HCEC 1CT (cell line): ENCODE data around the gene ARHGAP6.
"Not testable (repeated sequence)": the region's sequence is repeated elsewhere in the genome, so short reads cannot be mapped to it uniquely, and the experiment has no call there.

Source experiments
- DNase-seq: peaks from one replicate; pipeline ENCODE4 v3.0.0-alpha.2; 2017

The ARHGAP6 gene

DNA sequence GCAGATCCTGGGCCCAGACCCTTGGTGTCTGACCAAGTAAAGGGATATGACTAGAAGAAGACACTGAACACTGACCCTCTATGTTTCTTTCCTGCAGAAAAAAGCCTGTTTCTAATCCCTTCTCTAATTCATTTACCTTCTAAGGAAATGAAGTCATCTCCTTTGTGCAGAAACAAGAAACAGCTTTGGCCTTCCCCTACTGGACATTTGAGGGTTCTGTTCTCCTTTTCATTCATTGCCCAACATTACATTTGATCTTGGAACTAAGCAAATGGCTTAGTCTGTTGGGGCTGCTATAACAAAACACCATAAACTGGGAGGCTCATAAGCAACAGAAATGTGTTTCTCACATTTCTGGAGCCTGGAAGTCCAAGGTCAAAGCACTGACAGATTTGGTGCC, 534.6 kb downstream of the ARHGAP6 start:
- no peak for DNase-seq

DNA sequence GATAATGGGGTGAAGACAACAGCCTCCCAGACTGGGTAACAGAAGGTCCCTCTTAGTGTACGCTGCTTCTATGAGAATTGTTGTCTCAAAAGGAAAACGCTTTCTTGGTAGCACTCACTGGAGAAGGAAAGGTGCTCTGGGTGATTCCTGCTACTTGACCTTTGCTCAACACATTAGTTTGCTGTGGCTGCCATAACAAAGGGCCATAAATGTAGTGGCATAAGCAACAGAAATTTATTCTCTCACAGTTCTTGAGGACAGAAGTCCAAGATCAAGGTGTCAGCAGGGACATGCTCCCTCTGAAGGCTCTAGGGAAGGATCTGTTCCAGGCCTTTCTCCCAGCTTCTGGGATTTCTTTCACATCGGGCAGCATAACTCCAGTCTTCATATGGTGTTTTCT, 535.6 kb downstream of the ARHGAP6 start:
- no peak for DNase-seq

DNA sequence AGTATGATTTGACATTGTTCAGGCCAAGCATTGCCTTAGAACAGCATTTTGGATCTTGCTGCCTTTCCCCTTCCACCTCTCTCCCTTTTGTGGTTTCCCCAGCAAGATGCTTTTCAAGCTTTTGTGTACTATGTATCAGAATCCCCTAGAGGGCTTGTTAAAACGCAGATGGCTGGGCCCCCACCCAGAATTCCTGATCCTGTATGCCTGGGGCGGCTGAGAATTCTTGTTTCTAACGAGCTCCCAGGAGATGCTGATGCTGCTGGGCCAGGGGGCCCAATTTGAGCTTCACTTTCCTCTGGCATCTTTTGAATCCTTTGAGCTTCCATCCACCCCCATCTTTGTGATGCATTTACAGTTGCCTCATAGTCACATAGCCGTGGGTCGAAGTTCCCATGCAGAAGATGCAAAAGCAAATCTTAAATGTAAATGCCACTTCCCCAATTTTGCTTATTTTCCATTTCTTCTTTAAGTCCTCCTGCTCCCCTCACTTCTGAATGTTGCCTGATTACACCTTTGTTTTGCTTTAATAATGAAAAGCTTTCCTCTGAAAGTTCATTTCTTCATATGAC, 536.1 kb downstream of the ARHGAP6 start:
- no peak for DNase-seq

DNA sequence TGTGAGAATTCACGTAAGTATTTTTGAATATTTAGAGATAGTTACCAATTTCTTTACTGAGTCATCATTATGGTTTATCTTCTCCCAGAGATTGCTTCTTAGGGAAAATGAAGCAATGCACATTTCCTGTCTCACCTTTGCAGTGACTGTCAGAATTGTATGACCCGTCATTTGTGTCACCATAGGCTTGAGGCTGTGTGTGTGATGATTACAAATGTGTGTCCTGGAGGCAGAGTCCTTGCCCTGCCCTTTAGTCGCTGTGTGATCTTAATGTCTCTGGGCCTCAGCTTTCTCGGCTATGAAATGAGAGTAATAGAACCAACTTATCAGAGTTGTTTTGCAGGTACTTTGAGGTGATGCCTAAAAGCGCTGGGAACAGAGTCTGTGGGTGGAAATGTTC, 540.7 kb downstream of the ARHGAP6 start:
- no peak for DNase-seq

DNA sequence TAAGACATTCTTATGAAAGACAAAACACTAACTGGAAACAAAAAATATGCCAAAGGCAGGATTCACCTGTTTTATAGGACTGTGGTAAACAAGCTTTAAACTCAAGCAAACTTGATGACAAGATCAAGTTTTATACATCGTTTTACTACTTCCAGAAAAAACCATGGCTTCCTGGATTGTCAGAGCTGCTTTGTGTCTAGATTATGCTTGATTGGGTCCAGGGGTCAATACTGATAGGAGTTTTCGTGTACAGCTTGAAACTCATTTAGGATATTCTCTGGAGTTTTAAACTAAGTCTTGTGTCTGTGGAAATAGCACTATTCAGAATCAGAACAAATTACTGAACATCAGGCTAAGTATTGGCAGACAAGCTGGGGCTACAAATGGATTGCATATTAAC, 541.6 kb downstream of the ARHGAP6 start:
- no peak for DNase-seq

DNA sequence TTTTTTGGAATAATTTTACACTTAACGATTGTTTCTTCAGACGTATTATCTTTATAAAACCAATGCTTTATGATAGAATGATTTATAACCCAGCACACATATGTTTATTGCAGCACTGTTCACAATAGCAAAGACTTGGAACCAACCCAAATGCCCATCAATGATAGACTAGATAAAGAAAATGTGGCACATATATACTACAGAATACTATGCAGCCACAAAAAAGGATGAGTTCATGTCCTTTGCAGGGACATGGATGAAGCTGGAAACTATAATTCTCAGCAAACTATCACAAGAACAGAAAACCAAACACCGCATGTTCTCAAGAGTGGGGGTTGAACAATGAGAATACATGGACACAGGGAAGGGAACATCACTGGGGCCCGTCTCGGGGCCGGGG, 542.6 kb downstream of the ARHGAP6 start:
- DNase-seq = not testable (repeated sequence)

DNA sequence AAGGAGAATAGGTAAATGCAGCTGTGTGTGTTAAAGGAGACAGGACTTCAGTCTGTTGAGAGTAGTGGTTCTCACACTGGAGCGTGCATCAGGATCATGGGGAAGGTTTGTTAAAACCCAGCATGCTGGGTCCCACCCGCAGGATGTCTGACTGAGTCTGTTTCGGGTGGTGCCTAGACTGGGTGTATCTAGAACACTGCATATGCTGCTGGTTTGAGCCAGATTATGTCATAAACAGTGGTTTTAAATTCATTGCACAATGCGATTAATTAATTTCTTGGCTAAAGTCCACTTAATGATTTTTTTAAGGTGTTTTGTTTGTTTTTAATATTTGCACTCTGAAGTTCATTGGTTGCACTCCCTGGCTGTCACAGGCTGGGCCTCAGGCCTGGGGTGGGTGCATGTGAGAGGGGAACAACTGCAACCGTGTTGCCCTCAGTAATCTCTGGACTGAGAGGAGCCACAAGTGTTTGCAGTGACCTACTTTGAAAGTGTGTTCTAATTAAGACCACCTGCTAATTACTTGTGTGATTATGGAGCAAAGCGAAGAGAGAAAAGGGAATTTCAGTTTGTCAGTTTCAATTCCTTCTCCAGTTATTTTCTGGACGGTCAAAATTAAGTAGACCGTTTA, 546.3 kb downstream of the ARHGAP6 start:
- no peak for DNase-seq

DNA sequence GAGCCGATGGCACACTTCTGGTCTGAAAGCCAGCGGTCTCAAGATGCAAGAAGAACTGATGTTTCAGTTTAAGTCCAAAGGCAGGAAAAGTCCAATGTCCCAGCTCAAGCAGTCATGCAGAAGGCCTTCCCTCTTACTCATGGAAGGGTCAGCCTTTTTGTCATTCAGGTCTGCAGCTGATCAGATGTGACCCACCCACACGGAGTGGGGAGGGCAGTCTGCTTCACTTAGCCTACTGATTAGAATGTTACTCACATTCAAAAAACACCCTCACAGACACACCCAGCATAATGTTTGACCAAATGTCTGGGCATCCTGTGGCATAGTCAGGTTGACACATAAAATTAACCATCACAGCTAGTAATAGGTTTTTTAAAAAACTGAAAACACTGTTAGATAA, 548.0 kb downstream of the ARHGAP6 start:
- no peak for DNase-seq

DNA sequence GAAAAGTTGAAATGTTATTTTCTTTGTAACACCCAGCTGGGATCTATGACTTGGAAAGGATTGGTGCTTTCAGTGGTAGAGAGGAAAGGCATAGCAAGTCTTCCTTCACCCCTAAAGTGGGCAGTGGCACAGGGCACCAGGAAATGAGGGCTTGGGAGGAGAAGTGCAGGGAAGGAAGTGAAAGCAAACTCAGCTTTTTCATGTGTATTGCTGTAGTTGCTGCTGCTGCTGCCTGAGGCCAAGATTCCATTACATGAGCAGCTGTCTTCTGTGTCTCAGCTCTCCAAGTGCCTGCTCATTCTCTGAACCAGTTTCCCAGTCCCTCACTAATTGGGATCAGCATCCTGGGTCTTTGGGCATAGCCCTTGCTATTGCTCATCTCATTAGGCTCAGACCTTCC, 552.0 kb downstream of the ARHGAP6 start:
- DNase-seq = no peak

DNA sequence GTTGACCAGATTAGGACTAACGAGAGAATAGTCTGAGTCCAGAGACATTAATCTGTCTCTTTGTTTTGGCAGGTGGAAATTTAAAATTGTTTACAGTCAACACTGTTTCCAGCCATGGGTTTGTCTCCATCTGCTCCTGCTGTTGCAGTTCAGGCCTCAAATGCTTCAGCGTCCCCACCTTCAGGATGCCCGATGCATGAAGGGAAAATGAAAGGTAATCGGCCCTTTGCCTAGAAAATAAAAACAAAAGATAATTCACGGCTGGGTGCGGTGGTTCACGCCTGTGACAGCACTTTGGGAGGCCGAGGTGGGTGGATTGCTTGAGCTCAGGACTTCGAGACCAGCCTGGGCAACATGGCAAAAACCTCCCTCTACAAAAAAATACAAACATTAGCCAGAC, 553.8 kb downstream of the ARHGAP6 start:
- DNase-seq = no peak

DNA sequence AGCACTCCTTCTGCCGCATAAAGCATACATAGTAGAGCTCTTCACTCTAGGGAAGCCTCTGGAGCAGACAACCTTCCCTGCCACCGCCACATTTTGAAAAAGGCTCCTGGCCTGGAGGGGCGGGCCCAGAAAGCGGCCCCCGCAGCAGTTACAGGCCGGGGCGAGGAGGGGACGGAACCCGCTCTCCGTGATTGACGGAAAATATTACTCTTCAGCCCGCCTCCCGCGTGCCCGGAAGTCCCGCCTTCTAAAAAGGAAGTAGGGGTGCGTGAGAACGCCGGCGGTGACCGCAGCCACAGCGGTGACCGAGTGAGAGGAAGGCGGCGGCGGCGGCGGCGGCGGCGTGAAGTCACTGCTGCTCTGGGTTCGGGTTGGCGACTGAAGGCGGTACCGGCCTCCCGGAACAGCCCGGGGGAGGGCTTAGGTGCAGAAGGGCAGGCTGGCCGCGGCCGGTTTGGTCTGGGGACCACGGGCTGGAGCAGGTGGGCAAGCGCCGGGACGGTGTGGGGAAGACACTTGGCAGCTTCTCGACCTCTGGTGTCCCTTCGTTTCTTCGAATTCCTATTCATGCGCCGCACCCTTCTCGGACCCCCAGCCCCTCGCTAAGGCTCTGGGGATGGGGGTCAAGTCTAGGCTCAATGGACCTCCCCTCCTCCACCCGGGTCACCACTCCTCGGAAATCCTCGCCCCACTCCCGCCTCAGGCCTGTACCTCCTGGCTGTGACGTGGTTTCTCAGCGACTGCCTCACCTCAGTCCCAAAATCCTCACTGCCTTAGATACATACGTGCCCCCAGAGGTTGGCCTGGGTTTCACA, 554.5 kb downstream of the ARHGAP6 start, which contains the start of gene HCCS:
Gene HCCS, plus strand, starts transcription at position 296 of the 815 bp plus-strand sequence. CDS start 729 bp downstream, outside the sequence.
- peak; percentile 74 for DNase-seq

DNA sequence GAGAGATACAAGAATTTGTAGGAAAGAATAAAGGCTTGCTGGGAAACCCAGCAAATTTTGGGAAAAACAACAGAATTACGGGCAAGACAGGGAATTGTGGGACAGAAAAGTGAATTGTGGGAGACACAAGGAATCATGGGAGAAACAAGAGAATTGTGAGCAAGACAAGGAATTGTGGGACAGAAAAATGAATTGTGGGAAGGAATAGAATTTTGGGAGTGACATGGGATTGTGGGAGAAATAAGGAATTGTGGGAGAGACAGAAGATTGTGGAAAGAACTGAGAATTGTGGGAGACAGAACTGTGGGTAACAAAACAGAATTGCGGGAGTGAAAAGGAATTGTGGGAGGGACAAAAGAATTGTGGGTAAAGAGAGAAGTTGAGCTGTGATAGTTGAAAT, 555.8 kb downstream of the ARHGAP6 start:
- DNase-seq = no peak

DNA sequence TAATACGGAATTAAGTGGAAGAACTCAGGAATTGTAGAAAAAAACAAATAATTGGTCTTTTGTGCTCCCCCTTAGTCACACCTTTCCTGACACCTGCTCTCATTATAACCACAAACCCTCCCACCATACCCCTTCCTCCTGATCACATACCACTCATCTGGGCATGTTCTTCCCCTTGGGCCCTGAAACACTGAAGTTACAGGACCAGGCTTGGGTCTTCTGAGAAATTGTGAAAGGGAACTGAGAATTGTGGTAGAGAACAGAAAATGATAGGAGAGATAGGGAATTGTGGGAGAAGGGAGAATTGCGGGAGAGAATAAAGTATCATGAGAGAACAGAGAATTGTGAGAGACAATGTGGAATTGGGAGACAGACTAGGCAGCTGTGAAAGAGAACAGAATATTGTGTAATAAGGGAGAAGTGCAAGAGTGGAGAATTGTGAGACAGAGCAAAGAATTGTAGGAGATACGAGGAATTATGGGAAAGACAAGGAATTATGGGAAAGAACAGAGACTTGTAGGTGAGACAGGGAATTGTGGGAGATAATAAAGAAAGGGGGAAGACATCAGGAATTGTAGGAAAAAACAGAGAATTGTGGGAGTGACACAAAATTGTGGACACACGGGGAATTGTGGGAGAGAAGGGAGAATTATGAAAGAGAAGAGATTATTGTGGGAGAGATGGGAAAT, 557.3 kb downstream of the ARHGAP6 start:
- DNase-seq = no peak

DNA sequence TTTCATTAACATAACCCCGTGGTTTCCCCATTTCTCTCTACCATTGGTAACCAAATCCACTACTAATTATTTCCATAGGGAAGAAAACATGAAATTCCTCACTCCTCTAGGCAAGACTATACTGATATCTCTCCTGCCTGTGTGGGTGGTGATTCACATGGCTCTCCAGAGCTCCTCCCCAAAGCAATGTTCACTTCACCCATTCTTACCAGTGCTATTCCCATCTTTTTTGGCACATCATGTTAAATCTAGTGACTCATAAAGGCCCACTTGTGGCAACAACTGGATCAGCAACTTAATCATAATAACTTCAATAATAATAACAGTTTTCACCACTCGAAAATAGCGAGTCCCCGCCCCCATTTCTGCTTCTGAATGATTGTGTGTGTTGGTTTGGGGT, 560.6 kb downstream of the ARHGAP6 start:
- DNase-seq = peak; percentile 50

DNA sequence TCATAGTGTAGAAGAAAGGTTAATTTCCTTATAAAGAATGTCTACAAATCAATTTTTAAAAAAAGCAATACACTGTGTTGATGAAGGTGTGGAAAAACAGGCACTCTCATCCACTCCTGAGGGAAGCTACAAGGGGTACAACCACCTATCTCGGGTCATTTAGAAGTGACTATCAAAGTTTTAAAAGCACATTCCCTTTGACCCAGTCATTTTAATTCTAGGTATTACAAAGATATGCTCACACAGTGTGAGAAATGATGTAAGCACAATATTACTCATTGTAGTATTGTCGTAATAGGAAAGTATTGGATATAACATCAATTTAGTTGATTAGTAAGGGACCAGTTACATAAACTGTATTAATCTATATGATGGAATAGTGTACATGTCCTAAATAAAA, 562.0 kb downstream of the ARHGAP6 start:
- no peak for DNase-seq

DNA sequence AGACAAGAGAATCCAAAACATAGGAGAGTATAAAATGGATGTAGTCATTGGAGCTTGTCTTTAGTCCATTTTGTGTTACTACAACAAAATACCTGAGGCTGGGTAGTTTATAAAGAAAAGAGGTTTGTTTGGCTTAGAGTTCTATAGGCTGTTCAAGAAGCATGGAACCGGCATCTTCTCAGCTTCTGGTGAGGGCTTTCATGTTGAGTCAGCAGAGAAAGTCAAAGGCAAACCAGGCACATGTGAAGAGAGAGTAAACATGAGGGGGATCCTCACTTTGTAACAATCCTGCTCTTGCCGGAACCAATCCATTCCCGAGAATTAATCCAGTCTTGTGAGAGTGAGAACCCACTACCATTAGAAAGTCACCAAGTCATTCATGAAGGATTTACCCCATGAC, 562.7 kb downstream of the ARHGAP6 start:
- no peak for DNase-seq

DNA sequence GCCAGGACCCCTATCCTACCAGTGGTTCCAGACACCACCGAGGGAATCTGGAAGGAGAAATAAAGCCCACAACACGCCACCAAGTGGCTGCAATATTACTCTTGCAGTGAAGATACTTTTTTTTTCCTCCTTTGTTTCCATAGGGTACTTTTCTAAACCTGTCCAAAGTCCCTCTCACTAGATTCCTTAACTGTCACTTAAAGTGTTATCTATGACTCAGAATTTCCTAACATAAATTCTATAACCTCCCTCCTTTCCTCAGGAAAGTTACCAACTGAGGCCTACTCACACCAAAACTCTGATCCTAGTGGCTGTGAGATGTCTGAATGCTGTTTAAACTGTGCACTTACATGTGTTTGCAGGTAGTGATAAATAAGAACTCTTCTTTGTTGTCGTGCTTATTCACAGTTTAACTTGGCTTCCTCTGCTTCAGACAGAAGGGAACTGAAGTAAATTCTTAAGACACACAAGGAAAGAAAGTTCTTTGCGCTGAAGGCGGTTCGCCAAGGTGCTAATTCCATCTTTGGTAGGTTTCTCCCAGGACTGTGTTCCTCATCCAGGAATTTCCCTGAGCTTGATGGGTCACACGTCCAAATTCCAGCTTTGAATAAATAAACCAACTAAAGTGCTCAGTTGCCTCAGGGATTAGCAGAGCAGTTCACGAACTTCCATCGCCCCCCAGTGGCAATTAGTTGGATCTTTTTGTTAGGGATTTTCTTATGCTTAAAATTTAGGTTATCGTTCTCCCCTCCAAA, 565.3 kb downstream of the ARHGAP6 start:
- DNase-seq = peak; percentile 64

DNA sequence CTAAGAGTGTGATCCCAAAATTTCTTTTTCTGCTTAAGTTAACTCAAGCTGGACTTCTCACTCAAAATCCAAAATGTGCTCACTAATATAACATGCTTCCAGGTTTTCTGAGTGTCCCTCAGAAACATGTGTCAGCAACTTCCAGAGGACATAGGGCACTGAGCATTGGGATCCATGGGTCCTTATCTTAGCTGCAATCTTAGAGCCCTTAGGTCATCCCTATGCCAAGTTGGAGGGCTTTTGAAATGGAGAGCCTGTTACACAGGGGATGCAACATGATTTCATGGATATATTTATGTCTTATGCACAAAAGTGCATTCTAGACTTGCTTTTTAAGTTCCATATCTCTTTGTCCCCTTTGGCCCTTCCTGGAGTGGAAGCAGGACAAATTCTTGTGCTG, 566.3 kb downstream of the ARHGAP6 start:
- no peak for DNase-seq

DNA sequence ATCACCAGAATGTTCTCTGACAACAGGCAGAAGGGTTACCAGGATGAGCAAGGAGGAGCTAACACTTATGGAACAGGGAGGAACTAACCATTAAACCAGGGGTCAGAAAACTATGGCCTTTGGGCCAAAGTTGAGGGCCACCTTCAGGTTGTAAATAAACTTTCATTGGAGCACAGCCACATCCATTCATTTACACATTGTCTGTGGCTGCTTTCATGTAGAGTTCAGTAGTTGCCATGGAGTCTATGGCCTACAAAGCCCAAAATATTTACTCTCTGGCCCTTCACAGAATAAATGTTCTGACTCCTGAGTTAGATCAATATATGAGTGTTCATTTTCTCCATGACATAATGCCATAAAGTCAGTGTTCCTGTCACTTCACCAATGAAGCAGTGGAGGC, 567.8 kb downstream of the ARHGAP6 start:
- DNase-seq = no peak

DNA sequence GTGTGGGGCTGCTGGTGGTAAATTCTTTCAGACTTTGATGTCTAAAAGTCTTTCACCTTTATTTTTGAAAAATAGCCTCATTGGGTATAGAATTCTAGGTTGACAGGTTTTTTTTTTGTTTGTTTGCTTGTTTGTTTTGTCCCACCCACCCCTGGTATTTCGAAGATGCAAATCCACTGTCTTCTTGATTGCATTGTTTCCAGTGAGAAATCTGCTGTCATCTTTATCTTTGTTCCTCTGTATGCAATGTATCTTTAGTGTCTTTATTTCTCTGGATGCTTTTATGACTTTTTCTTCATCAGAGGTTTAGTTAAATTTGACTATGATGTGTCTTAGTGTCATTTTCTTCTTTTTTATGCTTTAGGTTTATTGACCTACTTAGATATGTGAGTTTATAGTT, 575.9 kb downstream of the ARHGAP6 start:
- no peak for DNase-seq
